ENCODE data around the gene GIT1. TPM values are rescaled to one million over a fixed set of nuclear protein-coding genes. Genes with fewer than 3 reads are reported as not detected.

Gene GIT1
- total and polyA plus RNA-seq, 9 of the 15 experiments (the other 6 are each of a cell fraction or from before 2014, with no cell fraction given) = 0.35 to 35.3 (median 17.1) TPM

GRCh38 chr17:29533976-29534375, 55.5 kb downstream of the GIT1 start:
- Histone ChIP-seq H3K4me1 (replicated peaks in 1 of 2; ENCODE audit: control insufficient read depth in 2 of 2, insufficient read depth in 2 of 2, low read length in 2 of 2) (no peaks in the 10 kb centered on the region), H3K27me3 (ENCODE audit: control insufficient read depth in 2 of 2, insufficient read depth in 2 of 2, low read length in 2 of 2) (no peaks in the 10 kb centered on the region), H3K27ac (ENCODE audit: extremely low read depth, low read depth, low read length) (no peak overlapping the region), H2AFZ (ENCODE audit: low read depth, low read length) (no peak overlapping the region), H3K9me3 (replicated peaks; ENCODE audit: control insufficient read depth, insufficient read depth, low read depth, low read length) (no peaks in the 10 kb centered on the region), H4K20me1 (replicated peaks; ENCODE audit: control insufficient read depth, insufficient read depth, low read length) (no peaks in the 10 kb centered on the region), H3K9me1 (ENCODE audit: control insufficient read depth, insufficient read depth, low read length) (no peaks in the 10 kb centered on the region), H3K4me2 (ENCODE audit: insufficient read depth, low read length) (no peak overlapping the region), H3K36me3 (ENCODE audit: control insufficient read depth, insufficient read depth, low read length) (peaks cover 57% of the 10 kb centered on the region), H3K79me2 (ENCODE audit: control insufficient read depth, insufficient read depth, low read length) (no peaks in the 10 kb centered on the region), H3K4me3 (no peak overlapping the region), H3K9ac (ENCODE audit: insufficient read depth in 1 of 2, low read depth in 2 of 2, low read length in 2 of 2) (no peak overlapping the region)
- no peak for DNase-seq (ENCODE audit: extremely low read depth in 1 of 4, low spot score in 3 of 4)
- no TSS peak for BruUV-seq (replicated peaks)
- in situ Hi-C loops (cut with MboI) (no loop called here), intact Hi-C loops (cut with micrococcal nuclease) (no loop called here)
- ChIA-PET POLR2A (interaction anchor here (1.8 to 1.9 kb wide), 2 partner anchors 10 to 11 kb away, joined by 8 read pairs; no protein-coding TSS in a partner anchor), CTCF (ENCODE audit: low intra/inter-chr PET ratio) (no interaction called here)
- FAIRE-seq = no peak
- TF ChIP-seq ZNF324 (CRISPR knock-in tag; IDR thresholded peaks at IDR 0.05) (no peak), POLR2A (conservative IDR thresholded peaks at IDR 0.05) (no peak), RBM15 (IDR thresholded peaks at IDR 0.05; ENCODE audit: insufficient read depth, low read length) (no peak), PRDM10 (IDR thresholded peaks at IDR 0.05; ENCODE audit: partially characterized antibody) (no peak), ATF2 (CRISPR knock-in tag; IDR thresholded peaks at IDR 0.05) (no peak), GTF2B (IDR thresholded peaks at IDR 0.05; ENCODE audit: extremely low read depth, insufficient read length) (no peak), FOXJ3 (CRISPR knock-in tag; IDR thresholded peaks at IDR 0.05) (no peak), KHSRP (IDR thresholded peaks at IDR 0.05) (no peak), CREM (IDR thresholded peaks at IDR 0.05; ENCODE audit: low read depth) (no peak), CSDE1 (IDR thresholded peaks at IDR 0.05) (no peak)
- no peak for ATAC-seq
- 89% methylated on average over 8 of the region's 8 CpGs for WGBS (ENCODE audit: insufficient coverage, low coverage, missing lambda C conversion rate)

All from K562 (cell line).